Right lobe of liver (tissue), 6 donors: ENCODE results near the gene SFI1. TPM values are rescaled to one million over a fixed set of nuclear protein-coding genes. Genes with fewer than 3 reads are reported as not detected.
"Not testable (repeated sequence)": the region's sequence is repeated elsewhere in the genome, so short reads cannot be mapped to it uniquely, and the experiment has no call there.

ENCODE experiments used
- ATAC-seq, 4 donors: fragments of 200-7000 bp; cut with Tn5 transposase; one replicate each; pipeline ENCODE4 v1.9.1; 2020; ENCODE audit warnings: mild to moderate bottlenecking in 4 of 4, moderate library complexity in 4 of 4
- DNase-seq, 3 donors: peaks; one replicate each; pipeline ENCODE4 v3.0.0-alpha.2; 2020
- H3K27ac ChIP-seq, 3 donors: fragments of 200-600 bp; one replicate each; pipeline ENCODE4 v1.8.0; 2022
- H3K27me3 ChIP-seq, 2 donors: fragments of 200-600 bp; one replicate each; pipeline ENCODE4 v1.8.0; 2022
- H3K36me3 ChIP-seq, 4 donors: fragments of 200-600 bp; sonication (generic) in 1 of 4; one replicate each; pipeline versions ENCODE4 v1.5.1 to v1.8.0; 2017 to 2022; ENCODE audit warnings: control low read depth in 1 of 4
- H3K4me1 ChIP-seq, 4 donors: fragments of 200-600 bp; sonication (generic) in 1 of 4; one replicate each; pipeline versions ENCODE4 v1.5.1 to v1.8.0; 2017 to 2022; ENCODE audit warnings: control low read depth in 1 of 4
- H3K4me3 ChIP-seq, 3 donors: fragments of 200-600 bp; one replicate each; pipeline ENCODE4 v1.8.0; 2022
- H3K9me3 ChIP-seq, 4 donors: fragments of 200-600 bp; sonication (generic) in 1 of 4; one replicate each; pipeline versions ENCODE4 v1.5.1 to v1.8.0; 2017 to 2022; ENCODE audit warnings: control low read depth in 1 of 4
- CTCF ChIP-seq, 4 donors: fragments of 200-600 bp in 3 of 4; fragments of 450-650 bp in 1 of 4; IDR thresholded peaks; one replicate each; pipeline versions ENCODE4 v1.5.1 to v1.8.0; 2016 to 2022; ENCODE audit warnings: antibody characterized with exemption in 4 of 4, mild to moderate bottlenecking in 2 of 4
- POLR2A ChIP-seq: fragments of 450-650 bp; IDR thresholded peaks from one replicate; pipeline ENCODE4 v1.6.1; 2017; ENCODE audit warnings: antibody characterized with exemption, mild to moderate bottlenecking
- WGBS: methylation state at CpG from one replicate; pipeline ENCODE4 v1.1.6; 2018; ENCODE audit warnings: low coverage, low lambda C conversion rate; ENCODE audit not compliant: insufficient coverage; ENCODE audit errors: missing lambda C conversion rate; 5-methylcytosine and 5-hydroxymethylcytosine counted together
- intact Hi-C, 2 donors: fragments of 100-400 bp; cut with DNase I; formaldehyde crosslinking; loops; one replicate each; pipeline versions ENCODE4 v1.11.2 to v1.14.1; 2022
- total RNA-seq, 6 experiments: library from RNA; depleted of rRNA in 2 of 6; stranded (reverse); fragments of >200 nt in 2 of 6; fragmentation: NEBNext Ultra II Directional in 3 of 6; extraction: Animal tissue kit (Norgen Biotek cat#: 25700) in 3 of 6; gene quantifications; one replicate each; pipeline versions ENCODE4 v1.1.0 to v1.2.4, GENCODE V29; 2016 to 2023
- donor health status: DM: no; HTN: yes; CAD: no.
- donor health status: DM: no; HTN: no; CAD: no.
- donor health status: DM: no; HTN: no; CAD: no.
- donor health status: DM: no; HTN: yes; CAD: no.
- donor health status: DM: no; HTN: yes; CAD: no.

SFI1 gene
- total RNA-seq, 6 experiments from 2014 or later = 7.0 to 14.0 (median 8.7) TPM

- no peak overlapping the region for H3K4me3 ChIP-seq
- ATAC-seq (no peak), DNase-seq (no peak)
- no peaks in the 10 kb centered on the region for H3K9me3 ChIP-seq
- WGBS = 84% methylated on average over 4 of the region's 4 CpGs
- no peak overlapping the region for H3K27ac ChIP-seq
- intact Hi-C loops = no loop called here
- H3K36me3 ChIP-seq = no peaks in the 10 kb centered on the region
- TF ChIP-seq CTCF (IDR thresholded peaks at IDR 0.05) = no peak
- no peak for TF ChIP-seq POLR2A
- H3K27me3 ChIP-seq = no peaks in the 10 kb centered on the region
- no peaks in the 10 kb centered on the region for H3K4me1 ChIP-seq
Measured at GRCh38 chr22:31504282-31504681, 7.9 kb downstream of the SFI1 start.

GRCh38 chr22:31507517-31507916 lies 11.2 kb downstream of the SFI1 start:
- H3K36me3 ChIP-seq, DNase-seq, H3K27ac ChIP-seq, ATAC-seq, H3K27me3 ChIP-seq, H3K4me1 ChIP-seq, intact Hi-C loops, H3K9me3 ChIP-seq, H3K4me3 ChIP-seq: not testable (repeated sequence)

GRCh38 chr22:31508536-31508935 lies 12.2 kb downstream of the SFI1 start:
- no peaks in the 10 kb centered on the region for H3K36me3 ChIP-seq
- intact Hi-C loops = no loop called here
- 100% methylated on average over 4 of the region's 4 CpGs for WGBS
- no peaks in the 10 kb centered on the region for H3K4me1 ChIP-seq
- H3K27me3 ChIP-seq = no peaks in the 10 kb centered on the region
- no peak for TF ChIP-seq POLR2A
- TF ChIP-seq CTCF (IDR thresholded peaks at IDR 0.05) = no peak
- no peak for ATAC-seq
- no peak overlapping the region for H3K4me3 ChIP-seq
- no peaks in the 10 kb centered on the region for H3K9me3 ChIP-seq
- H3K27ac ChIP-seq = no peak overlapping the region
- no peak for DNase-seq

GRCh38 chr22:31509061-31509762 lies 12.9 kb downstream of the SFI1 start:
- TF ChIP-seq CTCF (IDR thresholded peaks at IDR 0.05) = no peak
- TF ChIP-seq POLR2A = no peak
- intact Hi-C loops = no loop called here
- DNase-seq (no peak), ATAC-seq (no peak)
- no peaks in the 10 kb centered on the region for H3K27me3 ChIP-seq
- no peaks in the 10 kb centered on the region for H3K36me3 ChIP-seq
- no peak overlapping the region for H3K4me3 ChIP-seq
- no peak overlapping the region for H3K27ac ChIP-seq
- H3K9me3 ChIP-seq = no peaks in the 10 kb centered on the region
- 88% methylated on average over 6 of the region's 6 CpGs for WGBS
- no peaks in the 10 kb centered on the region for H3K4me1 ChIP-seq

- H3K27me3 ChIP-seq = no peaks in the 10 kb centered on the region
- no peaks in the 10 kb centered on the region for H3K36me3 ChIP-seq
- 86% methylated on average over 4 of the region's 4 CpGs for WGBS
- no peaks in the 10 kb centered on the region for H3K9me3 ChIP-seq
- TF ChIP-seq CTCF (IDR thresholded peaks at IDR 0.05) = no peak
- no peak for TF ChIP-seq POLR2A
- no peak overlapping the region for H3K27ac ChIP-seq
- no peaks in the 10 kb centered on the region for H3K4me1 ChIP-seq
- no peak for ATAC-seq
- DNase-seq = no peak
- no peak overlapping the region for H3K4me3 ChIP-seq
- intact Hi-C loops = no loop called here
Measured at GRCh38 chr22:31520051-31520450, 23.7 kb downstream of the SFI1 start.

- 86% methylated on average over 5 of the region's 5 CpGs for WGBS
- H3K36me3 ChIP-seq, H3K27me3 ChIP-seq, intact Hi-C loops, H3K4me3 ChIP-seq, H3K4me1 ChIP-seq, DNase-seq, H3K27ac ChIP-seq, H3K9me3 ChIP-seq, ATAC-seq: not testable (repeated sequence)
Measured at GRCh38 chr22:31524132-31524531, 27.8 kb downstream of the SFI1 start.
